GM13977 (cell line): ENCODE data around the gene ARHGAP15.

Experiments used
- DNase-seq: peaks from one replicate; pipeline ENCODE4 v3.0.0; 2012; ENCODE audit warnings: low spot score
- in situ Hi-C: fragments of 300-500 bp; cut with MboI; formaldehyde crosslinking; loops from one replicate; pipeline ENCODE4 v1.12.0; 2022; ENCODE audit warnings: low sequenced_read_pairs, low pct_unique_long_range_greater_than_20kb, mixed read lengths, inconsistent platforms; ENCODE audit not compliant: unreplicated experiment
- TF ChIP-seq, protein P1 (sequence below): IDR thresholded peaks from 2 replicates; pipeline ENCODE4 v1.5.1; 2012; ENCODE audit warnings: mild to moderate bottlenecking, control low read depth; ENCODE audit not compliant: insufficient read depth; ENCODE audit errors: extremely low read depth, missing control alignments

The ARHGAP15 gene

DNA sequence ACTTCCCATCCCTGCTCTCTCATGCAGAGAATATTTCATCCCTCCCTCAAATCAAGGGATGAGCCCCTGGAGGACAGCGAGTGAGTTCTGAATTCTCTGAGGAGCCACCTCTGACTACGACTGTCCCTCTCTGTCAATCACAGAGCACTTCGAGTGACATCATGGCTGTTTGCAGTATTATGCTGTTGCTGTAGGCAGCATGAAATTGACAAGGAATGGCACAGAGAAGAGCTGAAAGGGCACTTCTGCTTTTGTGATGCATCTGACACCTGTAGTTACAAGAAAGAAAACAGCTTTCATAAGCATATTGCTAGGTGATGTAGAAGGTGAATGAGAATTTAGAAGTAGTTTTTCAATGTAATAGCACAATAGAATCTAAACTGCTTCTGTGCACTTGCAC, 166.9 kb downstream of the ARHGAP15 start:
- TF ChIP-seq, protein P1, sequence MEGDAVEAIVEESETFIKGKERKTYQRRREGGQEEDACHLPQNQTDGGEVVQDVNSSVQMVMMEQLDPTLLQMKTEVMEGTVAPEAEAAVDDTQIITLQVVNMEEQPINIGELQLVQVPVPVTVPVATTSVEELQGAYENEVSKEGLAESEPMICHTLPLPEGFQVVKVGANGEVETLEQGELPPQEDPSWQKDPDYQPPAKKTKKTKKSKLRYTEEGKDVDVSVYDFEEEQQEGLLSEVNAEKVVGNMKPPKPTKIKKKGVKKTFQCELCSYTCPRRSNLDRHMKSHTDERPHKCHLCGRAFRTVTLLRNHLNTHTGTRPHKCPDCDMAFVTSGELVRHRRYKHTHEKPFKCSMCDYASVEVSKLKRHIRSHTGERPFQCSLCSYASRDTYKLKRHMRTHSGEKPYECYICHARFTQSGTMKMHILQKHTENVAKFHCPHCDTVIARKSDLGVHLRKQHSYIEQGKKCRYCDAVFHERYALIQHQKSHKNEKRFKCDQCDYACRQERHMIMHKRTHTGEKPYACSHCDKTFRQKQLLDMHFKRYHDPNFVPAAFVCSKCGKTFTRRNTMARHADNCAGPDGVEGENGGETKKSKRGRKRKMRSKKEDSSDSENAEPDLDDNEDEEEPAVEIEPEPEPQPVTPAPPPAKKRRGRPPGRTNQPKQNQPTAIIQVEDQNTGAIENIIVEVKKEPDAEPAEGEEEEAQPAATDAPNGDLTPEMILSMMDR: no peak
- DNase-seq: no peak
- in situ Hi-C loops: no loop called here

DNA sequence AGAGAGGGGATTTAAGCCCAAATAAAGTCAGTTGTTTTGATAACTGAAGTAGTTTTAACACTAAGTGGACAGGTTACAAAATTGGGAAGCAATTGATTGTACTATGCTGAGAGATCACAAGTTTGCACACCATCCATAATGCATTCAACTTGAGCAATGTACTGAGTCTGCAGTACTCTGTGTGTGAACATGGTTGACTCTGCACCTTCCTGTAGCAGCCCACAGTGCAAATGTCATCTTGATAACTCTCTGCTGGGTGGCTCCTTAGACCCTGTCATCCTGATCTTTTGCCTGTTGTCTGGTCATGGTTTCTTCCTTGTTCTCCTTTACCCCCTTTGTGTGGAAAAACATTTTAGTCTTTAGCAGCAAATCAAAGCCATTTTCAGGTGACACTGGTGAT, 168.0 kb downstream of the ARHGAP15 start:
- TF ChIP-seq, protein P1: no peak
- in situ Hi-C loops: no loop called here

DNA sequence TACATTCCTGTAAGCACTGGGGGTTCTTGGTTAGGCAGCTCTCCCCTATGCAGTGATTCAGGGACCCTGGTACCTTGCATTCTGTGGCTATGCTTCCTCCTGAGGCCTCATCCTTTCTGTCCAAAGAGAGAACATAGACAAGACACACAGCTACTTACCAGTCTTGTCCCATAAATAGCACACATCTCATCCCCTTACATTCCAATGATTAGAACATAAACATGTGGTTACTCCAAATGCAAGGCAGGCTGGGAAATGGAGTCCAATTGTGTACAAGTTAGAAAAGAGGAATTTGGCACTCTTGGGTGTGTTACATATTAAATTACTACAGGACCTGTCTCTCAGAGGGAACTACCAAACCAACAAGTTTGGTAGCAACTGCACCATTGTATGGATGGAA, 171.3 kb downstream of the ARHGAP15 start:
- TF ChIP-seq, protein P1: no peak
- DNase-seq: no peak
- in situ Hi-C loops: no loop called here

More for the DNA sequence above, 168.0 kb downstream of the ARHGAP15 start:
- DNase-seq: no peak

DNA sequence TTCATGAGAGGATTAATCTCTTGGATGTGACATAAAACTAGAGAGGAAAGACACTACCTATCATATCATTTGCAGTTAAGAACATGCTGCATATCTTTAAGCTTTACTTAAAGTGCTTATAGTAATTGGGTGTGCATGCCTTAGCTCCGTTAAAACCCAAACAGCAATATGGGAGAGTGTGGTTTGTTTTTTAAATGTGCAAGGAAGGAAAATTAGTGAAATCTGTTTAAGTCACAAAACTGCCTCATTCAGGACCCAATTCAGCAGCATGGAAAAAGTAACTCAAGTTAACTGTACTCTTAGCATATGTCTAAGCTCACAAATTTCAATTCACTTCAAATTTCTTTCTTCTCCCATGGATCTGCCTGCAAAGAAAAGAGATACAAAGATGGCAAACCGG, 182.2 kb downstream of the ARHGAP15 start:
- in situ Hi-C loops: no loop called here
- no peak for DNase-seq
- TF ChIP-seq, protein P1: no peak

DNA sequence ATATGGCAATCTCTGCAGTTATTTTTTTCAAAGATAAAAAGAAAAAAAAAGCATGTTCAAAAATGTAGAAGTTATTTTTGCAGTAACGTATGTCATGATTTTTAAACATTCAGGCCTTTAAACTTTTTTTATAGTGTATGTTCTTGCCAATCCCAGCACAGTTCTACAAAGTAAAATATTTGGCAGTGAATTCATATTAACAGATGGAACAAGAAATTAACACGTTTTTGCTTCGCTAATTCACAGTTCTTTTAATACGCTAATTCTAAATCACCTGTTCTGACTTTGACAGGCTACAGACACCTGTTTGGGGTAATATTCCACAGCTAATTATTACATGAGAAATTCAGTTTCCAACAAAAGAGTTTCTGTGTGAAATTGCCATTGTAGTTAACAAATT, 183.2 kb downstream of the ARHGAP15 start:
- in situ Hi-C loops: no loop called here
- DNase-seq: no peak
- TF ChIP-seq, protein P1: no peak

DNA sequence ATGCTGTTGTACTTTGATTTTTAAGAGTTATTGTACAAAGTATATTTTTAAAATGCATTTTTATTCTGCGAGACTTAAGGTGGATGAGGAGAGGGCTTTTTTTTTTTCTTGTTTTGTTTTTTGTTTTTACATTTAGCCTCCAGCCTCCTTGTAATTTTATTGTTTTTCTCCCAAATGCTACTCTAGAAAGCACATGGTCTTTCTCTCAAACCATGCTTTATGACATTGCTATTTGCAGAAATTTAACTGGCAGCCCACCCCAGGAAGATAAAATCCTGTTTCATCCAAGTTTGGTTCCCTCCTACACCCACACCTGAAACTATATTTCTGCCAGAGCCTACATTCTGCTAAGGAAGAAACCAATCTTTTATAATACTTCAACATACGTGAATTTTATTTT, 184.6 kb downstream of the ARHGAP15 start:
- in situ Hi-C loops: no loop called here
- no peak for DNase-seq
- TF ChIP-seq, protein P1: no peak

DNA sequence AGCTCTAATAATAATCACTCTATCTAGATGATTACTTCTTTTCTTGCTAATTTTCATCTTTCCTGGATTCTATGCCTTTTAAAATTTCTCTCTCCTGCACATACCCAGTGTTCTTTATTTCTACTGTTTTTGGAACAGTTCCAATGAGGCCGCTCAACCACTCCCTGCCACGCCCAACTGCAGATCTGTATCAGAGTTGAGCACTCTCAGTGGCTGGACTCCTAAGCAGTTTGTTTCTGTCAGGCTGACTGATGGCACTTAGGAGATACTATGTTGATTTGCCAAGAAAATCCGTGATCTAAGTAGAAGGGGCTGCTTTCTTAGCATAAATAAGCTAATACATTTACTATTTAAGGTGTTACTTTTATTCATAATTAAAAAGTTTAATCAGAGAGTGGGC, 192.8 kb downstream of the ARHGAP15 start:
- DNase-seq: no peak
- TF ChIP-seq, protein P1: no peak
- in situ Hi-C loops: no loop called here
